Prostate gland (tissue), 2 donors: Measurements from ENCODE around the gene SLC39A3.

Experiments used
- POLR2AphosphoS5 ChIP-seq: sonication (generic); formaldehyde crosslinking; IDR thresholded peaks from one replicate; pipeline ENCODE4 v1.6.1; 2017; ENCODE audit warnings: antibody characterized with exemption
- TF ChIP-seq, protein P1 (sequence below), 4 experiments: fragments of 200-600 bp in 2 of 4; fragments of 450-650 bp in 2 of 4; sonication (generic) in 2 of 4; IDR thresholded peaks; 1 replicate in 3 of 4; 2 replicates in 1 of 4; pipeline ENCODE4 v1.5.1; 2016 to 2019; ENCODE audit warnings: antibody characterized with exemption in 4 of 4, mild to moderate bottlenecking in 2 of 4, moderate library complexity in 2 of 4

DNA sequence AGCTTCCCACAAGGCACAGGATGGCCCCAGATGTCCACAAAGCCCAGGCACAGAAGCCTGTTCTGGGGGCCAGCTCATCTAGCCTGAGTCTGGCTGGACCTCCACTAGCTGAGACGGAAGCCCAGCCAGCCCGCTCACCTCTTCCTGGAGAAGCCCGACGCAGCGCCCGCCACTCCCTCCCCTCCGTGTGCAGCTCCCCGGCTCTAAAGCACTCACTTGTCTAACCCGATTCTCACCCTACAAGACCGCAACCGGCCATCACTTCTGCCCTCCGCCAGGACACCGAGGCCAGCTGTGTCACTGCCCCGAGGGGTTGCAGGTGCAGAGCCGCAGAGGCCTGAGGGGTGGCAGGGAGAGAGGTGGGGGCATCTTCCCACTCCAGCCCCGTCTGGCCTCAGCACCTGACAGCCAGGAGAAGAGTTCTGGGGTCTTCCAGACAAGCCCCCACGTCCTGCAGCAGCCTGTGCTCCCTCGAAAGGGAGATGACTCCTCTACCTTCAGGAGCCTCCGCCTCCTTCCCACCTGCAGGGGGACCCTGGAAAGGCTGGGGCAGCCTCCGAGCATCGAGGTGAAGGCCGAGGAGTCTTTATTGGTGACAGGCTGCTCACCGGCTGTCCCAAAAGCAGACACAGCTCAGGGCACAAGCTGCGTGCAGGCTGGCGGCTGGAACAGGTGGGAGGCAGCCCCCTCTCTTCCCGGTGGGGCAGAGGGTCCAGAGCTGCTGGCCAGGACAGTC, 12.7 kb downstream of the SLC39A3 start:
- TF ChIP-seq, protein P1, sequence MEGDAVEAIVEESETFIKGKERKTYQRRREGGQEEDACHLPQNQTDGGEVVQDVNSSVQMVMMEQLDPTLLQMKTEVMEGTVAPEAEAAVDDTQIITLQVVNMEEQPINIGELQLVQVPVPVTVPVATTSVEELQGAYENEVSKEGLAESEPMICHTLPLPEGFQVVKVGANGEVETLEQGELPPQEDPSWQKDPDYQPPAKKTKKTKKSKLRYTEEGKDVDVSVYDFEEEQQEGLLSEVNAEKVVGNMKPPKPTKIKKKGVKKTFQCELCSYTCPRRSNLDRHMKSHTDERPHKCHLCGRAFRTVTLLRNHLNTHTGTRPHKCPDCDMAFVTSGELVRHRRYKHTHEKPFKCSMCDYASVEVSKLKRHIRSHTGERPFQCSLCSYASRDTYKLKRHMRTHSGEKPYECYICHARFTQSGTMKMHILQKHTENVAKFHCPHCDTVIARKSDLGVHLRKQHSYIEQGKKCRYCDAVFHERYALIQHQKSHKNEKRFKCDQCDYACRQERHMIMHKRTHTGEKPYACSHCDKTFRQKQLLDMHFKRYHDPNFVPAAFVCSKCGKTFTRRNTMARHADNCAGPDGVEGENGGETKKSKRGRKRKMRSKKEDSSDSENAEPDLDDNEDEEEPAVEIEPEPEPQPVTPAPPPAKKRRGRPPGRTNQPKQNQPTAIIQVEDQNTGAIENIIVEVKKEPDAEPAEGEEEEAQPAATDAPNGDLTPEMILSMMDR (IDR thresholded peaks at IDR 0.05) = no peak
- no peak for TF ChIP-seq POLR2AphosphoS5
